ENCODE results near the gene SLC27A6.
"Not testable (repeated sequence)": the region's sequence is repeated elsewhere in the genome, so short reads cannot be mapped to it uniquely, and the experiment has no call there.

SLC27A6 gene

GRCh38 chr5:128965011-128965637, at the start of gene SLC27A6:
SLC27A6 (plus strand) TSS chr5:128965488; CDS start chr5:128966138, 650 bp downstream.
- DNase-seq (ENCODE audit: low read depth, low spot score): no peak

- no peak for DNase-seq (ENCODE audit: low read depth, low spot score)
Observed at GRCh38 chr5:128919542-128919941, 45.7 kb upstream of the SLC27A6 start.

GRCh38 chr5:128920345-128921215, 44.7 kb upstream of the SLC27A6 start:
- no peak for DNase-seq (ENCODE audit: low read depth, low spot score)

GRCh38 chr5:128924299-128924698, 41.0 kb upstream of the SLC27A6 start:
- DNase-seq (ENCODE audit: low read depth, low spot score): no peak

GRCh38 chr5:128925973-128926372, 39.3 kb upstream of the SLC27A6 start:
- no peak for DNase-seq (ENCODE audit: low read depth, low spot score)

- no peak for DNase-seq (ENCODE audit: low read depth, low spot score)
Observed at GRCh38 chr5:128927644-128928043, 37.6 kb upstream of the SLC27A6 start.

- not testable (repeated sequence) for DNase-seq (ENCODE audit: low read depth, low spot score)
Observed at GRCh38 chr5:128932232-128932631, 33.1 kb upstream of the SLC27A6 start.

- not testable (repeated sequence) for DNase-seq (ENCODE audit: low read depth, low spot score)
Observed at GRCh38 chr5:128943100-128943499, 22.2 kb upstream of the SLC27A6 start.

GRCh38 chr5:128949847-128950546, 15.3 kb upstream of the SLC27A6 start:
- no peak for DNase-seq (ENCODE audit: low read depth, low spot score)

- not testable (repeated sequence) for DNase-seq (ENCODE audit: low read depth, low spot score)
Observed at GRCh38 chr5:128951301-128951700, 14.0 kb upstream of the SLC27A6 start.

- DNase-seq (ENCODE audit: low read depth, low spot score): no peak
Observed at GRCh38 chr5:128956164-128956563, 9.1 kb upstream of the SLC27A6 start.

GRCh38 chr5:128962211-128962610, 3.1 kb upstream of the SLC27A6 start:
- DNase-seq (ENCODE audit: low read depth, low spot score): no peak

GRCh38 chr5:128965638-128966302, 482 bp downstream of the SLC27A6 start:
- DNase-seq (ENCODE audit: low read depth, low spot score): no peak

- no peak for DNase-seq (ENCODE audit: low read depth, low spot score)
Observed at GRCh38 chr5:128966375-128966774, 1.1 kb downstream of the SLC27A6 start.

GRCh38 chr5:128966846-128967245, 1.6 kb downstream of the SLC27A6 start:
- no peak for DNase-seq (ENCODE audit: low read depth, low spot score)

- no peak for DNase-seq (ENCODE audit: low read depth, low spot score)
Observed at GRCh38 chr5:128973244-128973643, 8.0 kb downstream of the SLC27A6 start.

GRCh38 chr5:128974567-128974966, 9.3 kb downstream of the SLC27A6 start:
- DNase-seq (ENCODE audit: low read depth, low spot score): no peak

- no peak for DNase-seq (ENCODE audit: low read depth, low spot score)
Observed at GRCh38 chr5:128979761-128980160, 14.5 kb downstream of the SLC27A6 start.

GRCh38 chr5:128980917-128981316, 15.6 kb downstream of the SLC27A6 start:
- DNase-seq (ENCODE audit: low read depth, low spot score): no peak

GRCh38 chr5:128984480-128984879, 19.2 kb downstream of the SLC27A6 start:
- DNase-seq (ENCODE audit: low read depth, low spot score): no peak

- DNase-seq (ENCODE audit: low read depth, low spot score): no peak
Observed at GRCh38 chr5:128988476-128988875, 23.2 kb downstream of the SLC27A6 start.
